Subcutaneous adipose tissue (tissue), 4 donors: ENCODE results near the gene INTS7. TPM values are rescaled to one million over a fixed set of nuclear protein-coding genes. Genes with fewer than 3 reads are reported as not detected.

Experiments
- total RNA-seq, 4 donors: library from RNA; depleted of rRNA; stranded (reverse); fragments of >200 nt; gene quantifications; one replicate each; pipeline ENCODE4 v1.1.0, GENCODE V29; 2016
- TF ChIP-seq, protein P1 (sequence below): fragments of 450-650 bp; IDR thresholded peaks from one replicate; pipeline ENCODE4 v1.5.1; 2016; ENCODE audit warnings: low read depth, mild to moderate bottlenecking, control low read depth, antibody characterized with exemption, moderate library complexity

The INTS7 gene
- total RNA-seq, 4 donors from 2014 or later, result 4.0 to 11.6 (median 6.6) TPM

DNA sequence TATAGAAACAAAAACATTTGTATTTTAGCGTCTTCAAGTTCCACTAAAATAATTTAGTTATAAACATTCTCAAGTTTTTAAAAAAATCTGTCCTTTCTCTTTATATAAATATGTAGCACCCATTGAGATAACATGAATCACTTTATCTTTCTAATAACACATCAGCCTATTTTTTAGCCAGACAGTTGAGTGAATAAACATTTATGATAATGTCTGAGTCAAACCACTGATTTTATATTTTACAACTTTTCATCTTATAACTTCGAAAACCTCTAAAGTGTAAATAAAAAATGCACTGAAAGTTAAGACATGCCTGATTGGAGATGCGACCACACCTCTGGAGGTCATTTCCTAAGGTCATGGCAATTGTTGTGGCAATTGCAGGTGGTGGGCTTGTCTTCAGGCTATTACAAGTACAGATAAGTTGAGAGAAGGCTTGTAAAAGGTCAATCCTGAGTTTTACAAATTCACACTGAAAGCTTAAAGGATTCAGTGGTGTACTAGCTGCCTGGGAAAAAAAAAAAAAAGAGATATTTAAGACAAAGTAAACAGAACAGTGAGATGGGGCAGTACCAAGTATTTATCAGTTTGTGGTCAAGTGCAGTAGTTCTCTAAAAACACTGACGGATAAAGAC lies 67.0 kb downstream of the INTS7 start:
- TF ChIP-seq, protein P1, sequence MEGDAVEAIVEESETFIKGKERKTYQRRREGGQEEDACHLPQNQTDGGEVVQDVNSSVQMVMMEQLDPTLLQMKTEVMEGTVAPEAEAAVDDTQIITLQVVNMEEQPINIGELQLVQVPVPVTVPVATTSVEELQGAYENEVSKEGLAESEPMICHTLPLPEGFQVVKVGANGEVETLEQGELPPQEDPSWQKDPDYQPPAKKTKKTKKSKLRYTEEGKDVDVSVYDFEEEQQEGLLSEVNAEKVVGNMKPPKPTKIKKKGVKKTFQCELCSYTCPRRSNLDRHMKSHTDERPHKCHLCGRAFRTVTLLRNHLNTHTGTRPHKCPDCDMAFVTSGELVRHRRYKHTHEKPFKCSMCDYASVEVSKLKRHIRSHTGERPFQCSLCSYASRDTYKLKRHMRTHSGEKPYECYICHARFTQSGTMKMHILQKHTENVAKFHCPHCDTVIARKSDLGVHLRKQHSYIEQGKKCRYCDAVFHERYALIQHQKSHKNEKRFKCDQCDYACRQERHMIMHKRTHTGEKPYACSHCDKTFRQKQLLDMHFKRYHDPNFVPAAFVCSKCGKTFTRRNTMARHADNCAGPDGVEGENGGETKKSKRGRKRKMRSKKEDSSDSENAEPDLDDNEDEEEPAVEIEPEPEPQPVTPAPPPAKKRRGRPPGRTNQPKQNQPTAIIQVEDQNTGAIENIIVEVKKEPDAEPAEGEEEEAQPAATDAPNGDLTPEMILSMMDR, result no peak

DNA sequence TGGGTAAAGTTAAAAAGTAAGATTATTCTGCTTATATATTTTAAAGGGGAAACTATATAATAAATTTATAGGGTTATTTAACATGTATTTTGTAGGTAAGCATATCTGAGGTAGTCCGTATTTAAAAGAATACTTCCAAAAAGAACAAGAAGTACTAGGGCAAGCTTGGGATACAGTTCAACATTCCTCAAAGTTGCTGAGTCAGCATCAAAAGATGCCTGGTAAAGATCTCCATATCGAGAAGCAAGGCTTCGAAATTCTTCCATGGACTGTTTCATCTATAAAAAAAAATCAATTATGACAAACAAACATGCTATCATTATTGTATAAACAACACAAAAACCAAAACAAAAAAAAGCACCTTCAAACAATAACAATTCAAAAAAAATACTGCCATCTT lies 67.7 kb downstream of the INTS7 start:
- TF ChIP-seq, protein P1, result no peak

DNA sequence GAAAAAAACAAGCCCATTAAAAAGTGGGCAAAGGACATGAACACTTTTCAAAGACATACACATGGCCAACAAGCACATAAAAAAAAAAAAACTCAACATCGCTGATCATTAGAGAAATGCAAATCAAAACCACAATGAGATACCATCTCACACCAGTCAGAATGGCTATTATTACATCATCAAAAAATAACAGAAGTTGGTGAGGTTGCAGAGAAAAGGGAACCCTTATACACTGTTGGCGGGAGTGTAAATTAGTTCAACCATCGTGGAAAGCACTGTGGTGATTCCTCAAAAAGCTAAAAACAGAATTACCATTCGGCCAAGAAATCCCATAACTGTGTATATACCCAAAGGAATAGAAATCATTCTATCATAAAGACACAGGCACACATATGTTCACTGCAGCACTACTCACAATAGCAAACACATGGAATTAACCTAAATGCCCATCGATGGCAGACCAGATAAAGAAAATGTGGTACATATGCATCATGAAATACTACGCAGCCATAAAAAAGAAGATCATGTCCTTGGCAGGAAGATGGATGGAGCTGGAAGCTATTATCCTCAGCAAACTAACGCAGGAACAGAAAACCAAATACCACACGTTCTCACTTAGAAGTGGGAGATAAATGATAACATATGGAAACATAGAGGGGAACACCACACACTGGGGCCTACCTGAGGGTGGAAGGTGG lies 70.1 kb downstream of the INTS7 start:
- TF ChIP-seq, protein P1, result no peak

DNA sequence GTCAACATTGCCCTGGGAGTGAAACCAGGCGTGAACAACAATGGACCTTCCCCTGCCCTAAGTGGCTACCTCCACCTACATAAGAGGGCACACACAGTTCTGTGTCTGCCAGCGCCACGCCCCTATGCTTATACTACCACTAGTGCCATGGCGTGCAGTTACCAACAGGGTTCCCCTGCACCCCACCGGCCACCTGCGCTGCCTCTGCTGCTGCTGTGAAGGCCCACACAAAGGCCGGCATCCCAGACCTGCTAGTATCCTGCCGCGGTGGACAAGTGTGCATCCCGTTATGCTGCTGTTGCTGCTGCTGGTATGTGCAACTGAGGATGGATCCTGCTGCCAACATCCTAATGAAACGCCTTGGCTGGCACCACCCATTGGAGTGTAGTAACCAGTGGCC lies 75.7 kb downstream of the INTS7 start:
- TF ChIP-seq, protein P1, result no peak

DNA sequence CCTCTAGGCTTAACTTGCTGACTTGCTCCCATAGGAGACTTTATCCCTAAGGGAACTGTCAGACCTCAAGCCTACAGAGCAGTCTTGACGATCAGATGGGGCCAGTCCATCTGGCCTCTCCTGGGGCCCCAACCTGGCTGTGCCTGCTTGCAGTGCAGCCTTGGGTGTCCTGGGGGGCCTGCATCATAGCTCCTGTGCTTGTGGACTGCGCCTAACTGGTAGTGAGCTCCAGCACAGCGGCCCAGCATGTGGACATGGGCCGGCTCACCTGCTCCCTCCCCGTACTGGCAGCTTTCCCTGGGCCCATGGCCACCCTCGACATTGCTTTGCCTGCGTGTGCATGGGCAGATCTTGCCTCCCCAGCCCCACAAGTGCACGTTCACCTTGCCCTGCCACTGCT lies 76.1 kb downstream of the INTS7 start:
- TF ChIP-seq, protein P1, result no peak

DNA sequence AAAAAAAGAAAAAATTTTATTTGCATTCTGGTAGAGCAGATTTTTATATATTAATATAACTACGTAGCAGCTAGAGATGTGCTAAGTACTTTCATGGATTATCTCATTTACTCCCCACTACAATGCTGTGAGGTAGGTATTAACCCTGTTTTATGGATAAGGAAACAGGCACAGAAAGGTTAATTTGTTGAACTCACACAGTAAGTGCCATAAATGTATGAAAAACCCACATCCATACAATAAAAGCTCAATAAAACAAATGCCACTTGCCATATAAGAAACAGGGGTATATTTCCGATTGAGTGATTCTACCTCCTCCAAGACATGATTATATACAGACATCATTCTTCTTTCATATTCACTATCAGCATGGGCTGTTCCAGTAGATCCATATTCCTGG lies 83.1 kb downstream of the INTS7 start:
- TF ChIP-seq, protein P1, result no peak

DNA sequence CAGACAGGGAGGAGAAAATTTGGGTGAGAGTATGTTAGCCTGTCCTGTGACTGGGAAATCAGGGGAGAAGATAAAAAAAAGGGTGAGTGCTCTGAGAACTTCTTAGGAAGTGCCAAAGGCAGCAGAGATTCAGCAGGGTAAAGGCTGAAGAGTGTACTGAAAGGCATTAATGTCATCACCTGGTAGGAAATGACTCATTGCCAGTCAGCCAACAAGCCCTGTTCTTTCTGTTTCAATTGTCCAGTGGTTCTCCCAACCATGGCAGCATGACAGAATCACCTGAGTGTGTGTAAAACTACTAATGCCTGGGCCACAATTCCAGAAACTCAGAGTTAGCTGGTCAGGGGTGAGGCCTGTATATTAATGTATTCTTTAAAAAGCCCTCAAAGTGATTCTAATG lies 83.5 kb downstream of the INTS7 start:
- TF ChIP-seq, protein P1, result no peak
